ENCODE measurements around the gene SARS2. TPM values are rescaled to one million over a fixed set of nuclear protein-coding genes. Genes with fewer than 3 reads are reported as not detected.

SARS2 gene
- total RNA-seq, 1 experiment from 2014 or later: 57.4 TPM

GRCh38 chr19:38959618-38960017 is 29.1 kb upstream of the SARS2 start:
- Histone ChIP-seq H3K27ac (ENCODE audit: insufficient read length, low read depth, low read length) (no peak overlapping the region), H2BK12ac (ENCODE audit: insufficient read length, low read depth, low read length) (no peak overlapping the region), H3K56ac (ENCODE audit: insufficient read length, low read depth, low read length) (no peak overlapping the region), H3K9me3 (ENCODE audit: control insufficient read depth, low read depth, low read length) (no peaks in the 10 kb centered on the region), H4K5ac (ENCODE audit: insufficient read length, low read depth, low read length) (no peak overlapping the region), H2AFZ (ENCODE audit: low read length) (no peak overlapping the region), H4K20me1 (ENCODE audit: control insufficient read depth, insufficient read depth, insufficient read length) (no peaks in the 10 kb centered on the region), H4K91ac (ENCODE audit: insufficient read length, low read depth, low read length) (no peak overlapping the region), H3K79me2 (ENCODE audit: insufficient read depth, low read length) (no peaks in the 10 kb centered on the region), H4K8ac (replicated peaks; ENCODE audit: insufficient read length, low read depth, low read length) (no peak overlapping the region), H3K9ac (ENCODE audit: extremely low read depth, insufficient read length, low read length) (no peak overlapping the region), H2BK20ac (ENCODE audit: low read depth, low read length, poor library complexity, severe bottlenecking) (no peak overlapping the region), H2AK5ac (ENCODE audit: insufficient read length, low read length) (no peak overlapping the region), H3K23ac (ENCODE audit: insufficient read length, low read depth, low read length) (no peak overlapping the region), H3K14ac (ENCODE audit: insufficient read depth, low read length) (no peak overlapping the region), H3K27me3 (ENCODE audit: insufficient read depth, low read length) (no peaks in the 10 kb centered on the region), H2BK5ac (ENCODE audit: insufficient read length, low read length) (no peak overlapping the region), H3K23me2 (ENCODE audit: insufficient read length, low read depth, low read length, poor library complexity, severe bottlenecking) (no peaks in the 10 kb centered on the region), H3K79me1 (ENCODE audit: insufficient read depth, low read depth, low read length, poor library complexity, severe bottlenecking) (no peaks in the 10 kb centered on the region), H3T11ph (ENCODE audit: low read length) (no peak overlapping the region), H3K18ac (ENCODE audit: insufficient read length, low read depth, low read length) (no peak overlapping the region), H3K4me2 (ENCODE audit: insufficient read depth, insufficient read length, low read length) (no peak overlapping the region), H3K4me1 (ENCODE audit: insufficient read depth, low read length) (no peaks in the 10 kb centered on the region), H3K4ac (ENCODE audit: low read depth, low read length) (no peak overlapping the region), H2BK15ac (ENCODE audit: low read depth, low read length) (no peak overlapping the region), H2BK120ac (ENCODE audit: low read depth, low read length, poor library complexity, severe bottlenecking) (no peak overlapping the region)
- Mint-ChIP-seq H3K4me3 (no peak overlapping the region), H3K36me3 (ENCODE audit: insufficient read depth in 1 of 3, low read depth in 3 of 3) (peaks cover 4 to 26% (median 24%) of the 10 kb centered on the region in 3 experiments; a peak in 6 of 7 replicates), H3K27me3 (ENCODE audit: low read depth) (no peaks in the 10 kb centered on the region), H3K27ac (no peak overlapping the region), H3K4me1 (peaks cover 9 to 10% of the 10 kb centered on the region in 2 experiments), H3K9me3 (peaks cover 2 to 6% of the 10 kb centered on the region in 2 experiments; a peak in 2 of 5 replicates)
- WGBS (ENCODE audit: extremely low coverage, insufficient read length, low lambda C conversion rate): no CpG with 5 or more reads among the region's 5 CpGs
- DNase-seq: no peak
- TF ChIP-seq CTCF (conservative IDR thresholded peaks at IDR 0.05): no peak
